Measurements from ENCODE around the gene CRTC3. TPM values are rescaled to one million over a fixed set of nuclear protein-coding genes. Genes with fewer than 3 reads are reported as not detected.
A peak's percentile ranks its signal among the peaks of the same experiment; 100 is the strongest.

The CRTC3 gene
- total and polyA plus RNA-seq, 2 of the 4 experiments (the other 2 are of a cell fraction): 4.7 to 14.8 TPM

- H4K5ac ChIP-seq (ENCODE audit: low read depth, low read length): no peak overlapping the region
- BruUV-seq (replicated peaks): no TSS peak
- no peak overlapping the region for H4K91ac ChIP-seq (ENCODE audit: insufficient read depth, low read depth, low read length)
- H3K4me1 ChIP-seq (ENCODE audit: control insufficient read depth, insufficient read depth, low read length): peaks cover 20% of the 10 kb centered on the region
- H2BK20ac ChIP-seq (ENCODE audit: low read depth, low read length): no peak overlapping the region
- no peaks in the 10 kb centered on the region for H3K79me1 ChIP-seq (ENCODE audit: low read depth in 1 of 2, low read length in 2 of 2)
- dilution Hi-C loops (cut with HindIII; ENCODE audit: low sequenced_read_pairs, unreplicated experiment) (no loop called here), in situ Hi-C loops (cut with MboI; ENCODE audit: low sequenced_read_pairs) (no loop called here), intact Hi-C loops (cut with micrococcal nuclease) (no loop called here)
- DNase-seq (no peak), ATAC-seq (ENCODE audit: low read depth) (no peak)
- H2BK120ac ChIP-seq (ENCODE audit: low read depth, low read length): peak overlapping the region; percentile 32; the same call in 1 of the 2 replicates
- CTCF ChIA-PET: no interaction called here
- no peak overlapping the region for H4K8ac ChIP-seq (ENCODE audit: low read depth in 2 of 2, low read length in 2 of 2)
- peak overlapping the region; percentile 9 for H2AFZ ChIP-seq (replicated peaks; ENCODE audit: low read length, poor library complexity)
- H3K9ac ChIP-seq (ENCODE audit: low read depth, low read length): no peak overlapping the region
- peak overlapping the region; percentile 59 for H2AK9ac ChIP-seq (replicated peaks; ENCODE audit: low read depth, low read length, poor library complexity)
- H3K4ac ChIP-seq (ENCODE audit: low read depth, low read length): no peak overlapping the region
- no peaks in the 10 kb centered on the region for H3K36me3 ChIP-seq (ENCODE audit: control insufficient read depth, insufficient read depth, low read length)
- H3K56ac ChIP-seq (ENCODE audit: extremely low read depth, insufficient read depth, low read length): no peak overlapping the region
- H4K20me1 ChIP-seq (ENCODE audit: insufficient read depth, low read length): peaks cover 5% of the 10 kb centered on the region
- no peaks in the 10 kb centered on the region for H3K27me3 ChIP-seq (ENCODE audit: control insufficient read depth, insufficient read depth, low read length)
- peaks cover 12% of the 10 kb centered on the region for H3K9me1 ChIP-seq (ENCODE audit: insufficient read depth, low read length)
- H3K18ac ChIP-seq (ENCODE audit: low read depth, low read length): no peak overlapping the region; the same call in 1 of the 2 replicates
- POLR2A ChIA-PET (ENCODE audit: unreplicated experiment): no interaction called here
- TF ChIP-seq RCOR1 (IDR thresholded peaks at IDR 0.05; ENCODE audit: insufficient replicate concordance, low read length) (no peak), MAFK (IDR thresholded peaks at IDR 0.05; ENCODE audit: low read depth, low read length) (no peak), POLR2A (IDR thresholded peaks at IDR 0.05; ENCODE audit: low read depth, low read length) (no peak), ELK1 (IDR thresholded peaks at IDR 0.05; ENCODE audit: borderline replicate concordance, low read depth, low read length) (no peak), RFX5 (IDR thresholded peaks at IDR 0.05; ENCODE audit: low read depth, low read length) (no peak), CTCF (conservative IDR thresholded peaks at IDR 0.05; ENCODE audit: low read depth, low read length) (no peak), SMC3 (IDR thresholded peaks at IDR 0.05; ENCODE audit: low read depth, low read length) (no peak), MAZ (IDR thresholded peaks at IDR 0.05; ENCODE audit: borderline replicate concordance, low read depth, low read length) (no peak), RAD21 (IDR thresholded peaks at IDR 0.05; ENCODE audit: low read length) (no peak), CEBPB (IDR thresholded peaks at IDR 0.05; ENCODE audit: low read depth, low read length) (no peak), BHLHE40 (IDR thresholded peaks at IDR 0.05; ENCODE audit: low read depth, low read length) (no peak), CHD1 (IDR thresholded peaks at IDR 0.05; ENCODE audit: low read depth, low read length) (no peak)
- no peak overlapping the region for H2BK5ac ChIP-seq (ENCODE audit: low read depth, low read length, poor library complexity, severe bottlenecking)
- no peak overlapping the region for H2AK5ac ChIP-seq (ENCODE audit: low read depth, low read length)
- no peak overlapping the region for H3K23ac ChIP-seq (ENCODE audit: low read depth, low read length)
- no peak overlapping the region for H3K4me3 ChIP-seq (ENCODE audit: insufficient read depth, low read depth, low read length)
- no peaks in the 10 kb centered on the region for H3K9me3 ChIP-seq (ENCODE audit: control insufficient read depth, insufficient read depth, low read length)
- H2BK15ac ChIP-seq (ENCODE audit: low read depth, low read length): no peak overlapping the region
- WGBS, 2 experiments (ENCODE audit: extremely low coverage in 2 of 2, insufficient read length in 1 of 2): no CpG with 5 or more reads among the region's 4 CpGs
- H3K4me2 ChIP-seq (ENCODE audit: low read depth, low read length): no peak overlapping the region
- H3K27ac ChIP-seq (ENCODE audit: insufficient read depth, low read length): no peak overlapping the region
- H3K14ac ChIP-seq (replicated peaks; ENCODE audit: low read depth, low read length): peak overlapping the region; percentile 41
Observed at GRCh38 chr15:90683876-90684275, 154.2 kb downstream of the CRTC3 start.
